OCI-LY7 (cell line): ENCODE measurements around the gene INPP5A.

Experiments used
- EZH2phosphoT487 ChIP-seq: fragments of 200-600 bp; sonication (generic); IDR thresholded peaks from 2 replicates; pipeline ENCODE4 v1.6.1; 2018; ENCODE audit warnings: low read depth, borderline replicate concordance, mild to moderate bottlenecking, mixed run types, antibody characterized with exemption, low read length, moderate library complexity, mixed read lengths
- TF ChIP-seq, protein P1 (sequence below): fragments of 200-600 bp; sonication (generic); conservative IDR thresholded peaks from 2 replicates; pipeline ENCODE4 v1.5.1; 2014; ENCODE audit warnings: mild to moderate bottlenecking, antibody characterized with exemption, low read length, moderate library complexity, mixed read lengths

DNA sequence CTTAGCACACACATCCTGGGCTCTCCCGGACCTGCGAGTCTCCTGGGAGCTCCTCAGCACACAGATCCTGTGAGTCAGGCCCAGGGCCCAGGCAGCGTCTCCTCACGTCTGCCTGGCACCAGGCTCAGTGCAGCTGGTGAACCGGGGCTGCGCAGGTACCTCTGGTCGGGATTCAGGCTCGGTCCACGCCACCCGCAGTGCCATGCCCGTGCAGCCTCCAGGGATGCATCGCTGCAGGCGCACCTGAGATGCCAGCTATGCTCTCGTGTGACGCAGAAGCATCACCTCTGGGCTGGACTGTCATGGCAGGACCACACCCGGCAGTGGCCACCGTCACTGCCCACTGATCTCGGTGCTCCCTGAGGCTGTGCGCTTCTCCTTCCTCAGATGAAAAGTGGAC is 196.3 kb downstream of the INPP5A start:
- no peak for TF ChIP-seq EZH2phosphoT487
- TF ChIP-seq, protein P1, sequence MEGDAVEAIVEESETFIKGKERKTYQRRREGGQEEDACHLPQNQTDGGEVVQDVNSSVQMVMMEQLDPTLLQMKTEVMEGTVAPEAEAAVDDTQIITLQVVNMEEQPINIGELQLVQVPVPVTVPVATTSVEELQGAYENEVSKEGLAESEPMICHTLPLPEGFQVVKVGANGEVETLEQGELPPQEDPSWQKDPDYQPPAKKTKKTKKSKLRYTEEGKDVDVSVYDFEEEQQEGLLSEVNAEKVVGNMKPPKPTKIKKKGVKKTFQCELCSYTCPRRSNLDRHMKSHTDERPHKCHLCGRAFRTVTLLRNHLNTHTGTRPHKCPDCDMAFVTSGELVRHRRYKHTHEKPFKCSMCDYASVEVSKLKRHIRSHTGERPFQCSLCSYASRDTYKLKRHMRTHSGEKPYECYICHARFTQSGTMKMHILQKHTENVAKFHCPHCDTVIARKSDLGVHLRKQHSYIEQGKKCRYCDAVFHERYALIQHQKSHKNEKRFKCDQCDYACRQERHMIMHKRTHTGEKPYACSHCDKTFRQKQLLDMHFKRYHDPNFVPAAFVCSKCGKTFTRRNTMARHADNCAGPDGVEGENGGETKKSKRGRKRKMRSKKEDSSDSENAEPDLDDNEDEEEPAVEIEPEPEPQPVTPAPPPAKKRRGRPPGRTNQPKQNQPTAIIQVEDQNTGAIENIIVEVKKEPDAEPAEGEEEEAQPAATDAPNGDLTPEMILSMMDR: no peak
